Stimulated activated CD4-positive, alpha-beta T cell treated with anti-CD3 and anti-CD28 coated beads, Interleukin-1b, Interleukin-23, amount 100 ng/mL, for 4 hours (primary cell): Measurements from ENCODE around the gene MTFP1.
"Not testable (repeated sequence)": the region's sequence is repeated elsewhere in the genome, so short reads cannot be mapped to it uniquely, and the experiment has no call there.

Experiments used
- DNase-seq, 2 donors: peaks; one replicate each; pipeline ENCODE4 v3.0.0-alpha.2; 2020; ENCODE audit warnings: low read depth in 2 of 2

MTFP1 gene

DNA sequence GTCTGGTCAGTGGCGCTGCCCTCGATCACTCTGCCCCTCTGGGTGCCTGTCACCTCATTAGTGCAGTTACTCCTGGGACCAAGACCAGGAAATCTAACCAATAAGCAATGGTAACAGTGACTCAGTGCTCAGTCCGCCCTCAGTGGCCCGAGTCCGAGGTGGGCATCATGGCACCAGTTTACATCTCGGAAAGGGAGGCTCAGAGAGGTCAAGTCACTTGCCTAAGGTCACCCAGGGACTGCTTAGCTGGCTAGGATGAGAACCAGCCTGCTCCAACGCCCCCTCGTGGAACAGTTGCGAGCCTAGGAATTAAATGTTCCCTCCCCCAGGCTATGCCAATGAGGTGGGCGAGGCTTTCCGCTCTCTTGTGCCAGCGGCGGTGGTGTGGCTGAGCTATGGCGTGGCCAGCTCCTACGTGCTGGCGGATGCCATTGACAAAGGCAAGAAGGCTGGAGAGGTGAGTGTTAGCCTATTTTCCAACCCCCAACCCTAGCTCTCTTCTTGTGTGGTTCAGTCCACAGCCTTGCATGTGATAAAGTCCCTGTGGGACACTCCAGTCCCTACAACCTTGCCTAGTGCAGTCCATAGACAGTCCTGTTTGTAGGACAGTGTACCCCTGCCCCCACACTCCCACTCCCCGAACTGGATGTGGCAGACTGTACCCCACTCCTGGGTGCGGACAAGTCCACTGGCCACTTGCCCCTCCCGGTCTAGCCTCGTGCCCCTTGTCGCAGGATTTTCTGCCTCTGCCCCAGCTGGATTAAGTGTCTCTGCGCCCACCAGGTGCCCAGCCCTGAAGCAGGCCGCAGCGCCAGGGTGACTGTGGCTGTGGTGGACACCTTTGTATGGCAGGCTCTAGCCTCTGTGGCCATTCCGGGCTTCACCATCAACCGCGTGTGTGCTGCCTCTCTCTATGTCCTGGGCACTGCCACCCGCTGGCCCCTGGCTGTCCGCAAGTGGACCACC lies 1.1 kb downstream of the MTFP1 start:
- DNase-seq = peak; percentile 80 to 82

GRCh38 chr22:30427871-30428270 lies 2.3 kb downstream of the MTFP1 start:
- no peak for DNase-seq

- no peak for DNase-seq
Measured at GRCh38 chr22:30429887-30430286, 4.3 kb downstream of the MTFP1 start.

- DNase-seq = no peak
Measured at GRCh38 chr22:30430933-30431332, 5.4 kb downstream of the MTFP1 start.

- DNase-seq = no peak
Measured at GRCh38 chr22:30432096-30432495, 6.5 kb downstream of the MTFP1 start.

GRCh38 chr22:30432520-30432919 lies 7.0 kb downstream of the MTFP1 start:
- no peak for DNase-seq

- no peak for DNase-seq
Measured at GRCh38 chr22:30433227-30433626, 7.7 kb downstream of the MTFP1 start.

DNA sequence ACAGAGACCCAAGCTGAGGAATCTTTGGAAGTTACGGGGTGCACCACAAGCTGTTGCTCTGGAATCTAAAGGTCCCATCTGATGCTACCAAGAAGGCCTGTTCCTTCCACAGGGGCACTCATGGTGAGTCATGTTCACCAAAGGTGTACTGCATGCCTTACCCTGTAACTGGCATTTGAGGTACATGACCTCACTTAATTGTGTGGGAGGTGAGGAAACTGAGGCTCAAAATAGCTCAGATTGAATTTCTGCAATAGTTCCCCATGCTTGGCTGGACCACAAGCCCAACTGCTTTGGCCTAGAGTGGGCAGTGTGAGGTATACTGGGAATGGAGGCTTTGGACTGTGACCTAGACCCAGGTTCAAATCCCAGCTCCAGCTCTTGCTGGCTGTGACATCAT lies 8.2 kb downstream of the MTFP1 start:
- DNase-seq = no peak

DNA sequence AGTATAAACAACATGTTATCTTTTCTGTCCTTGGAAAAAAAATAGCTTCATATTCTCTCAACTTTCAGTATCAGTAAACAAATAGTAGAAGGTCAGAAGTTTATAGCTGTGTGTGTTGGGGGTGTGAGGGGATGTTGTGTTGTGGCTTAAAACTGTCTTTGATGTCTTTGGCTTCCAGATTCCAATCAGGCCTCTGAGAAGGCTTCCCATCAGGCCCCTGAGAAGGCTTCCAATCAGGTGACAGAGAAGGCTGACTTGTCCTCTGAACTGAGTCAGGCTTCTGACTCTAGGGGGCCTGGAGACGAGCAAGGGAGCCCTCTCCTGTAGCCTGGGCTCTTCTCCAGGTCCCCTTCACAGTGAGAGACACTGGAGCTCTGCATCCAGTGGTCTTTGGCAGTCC lies 9.3 kb downstream of the MTFP1 start:
- DNase-seq = no peak

GRCh38 chr22:30435674-30436126 lies 10.1 kb downstream of the MTFP1 start:
- DNase-seq = peak; percentile 50 to 53

DNA sequence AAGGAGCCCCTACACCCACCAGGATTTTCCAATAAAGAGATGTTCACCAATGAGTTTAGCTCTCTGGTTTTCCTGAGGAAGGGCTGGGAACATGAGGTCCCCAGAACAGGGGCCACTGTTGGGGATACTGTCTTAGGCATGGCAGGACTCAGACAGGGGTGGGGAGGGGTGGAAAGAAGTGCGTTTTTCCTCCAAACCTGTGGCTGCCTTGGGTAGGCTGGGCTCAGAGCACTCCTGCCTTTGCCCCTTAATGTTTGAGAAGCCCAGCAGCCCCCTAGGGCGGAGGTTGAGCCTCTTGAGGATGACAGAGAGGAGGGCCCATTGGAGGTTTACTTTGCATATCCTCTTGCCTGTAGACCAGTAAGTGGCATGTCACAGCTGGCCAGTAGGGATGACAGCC lies 10.6 kb downstream of the MTFP1 start:
- DNase-seq = no peak

DNA sequence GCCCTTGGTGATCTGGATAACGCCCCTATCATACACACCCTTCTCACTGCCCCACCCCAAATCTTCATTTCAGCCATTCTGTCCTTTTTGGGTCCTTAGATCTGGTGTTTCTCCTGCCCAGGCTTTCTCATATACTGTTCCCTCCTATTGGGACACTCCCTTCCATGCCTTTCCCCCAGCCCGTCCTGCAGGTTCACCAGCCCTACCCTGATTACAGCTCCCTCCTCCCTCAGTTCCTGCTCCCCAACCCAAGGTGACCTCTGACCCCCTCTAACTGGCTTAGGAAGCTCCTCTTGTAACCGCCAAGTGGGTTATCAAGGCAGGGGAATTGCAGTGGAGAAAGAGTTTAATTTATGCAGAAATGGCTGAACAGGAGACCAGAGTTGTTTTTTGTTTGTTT lies 13.0 kb downstream of the MTFP1 start:
- no peak for DNase-seq

DNA sequence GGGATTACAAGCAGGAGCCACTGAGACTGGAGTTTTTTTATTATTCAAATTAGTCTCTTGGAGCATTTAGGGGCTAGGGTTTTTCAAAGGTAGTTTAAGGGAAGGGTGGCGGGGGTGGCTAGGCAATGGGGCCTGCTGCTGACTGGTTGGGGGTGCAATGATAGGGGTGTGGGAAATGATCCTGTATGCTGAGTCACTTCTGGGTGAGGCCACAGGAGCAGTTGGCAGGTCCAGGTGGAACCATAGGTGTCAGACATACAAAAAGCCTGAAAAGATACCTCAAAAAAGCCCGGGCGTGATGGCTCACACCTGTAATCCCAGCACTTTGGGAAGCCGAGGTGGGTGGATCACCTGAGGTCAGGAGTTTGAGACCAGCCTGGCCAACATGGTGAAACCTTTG lies 13.7 kb downstream of the MTFP1 start:
- no peak for DNase-seq

- no peak for DNase-seq
Measured at GRCh38 chr22:30439836-30440235, 14.3 kb downstream of the MTFP1 start.

DNA sequence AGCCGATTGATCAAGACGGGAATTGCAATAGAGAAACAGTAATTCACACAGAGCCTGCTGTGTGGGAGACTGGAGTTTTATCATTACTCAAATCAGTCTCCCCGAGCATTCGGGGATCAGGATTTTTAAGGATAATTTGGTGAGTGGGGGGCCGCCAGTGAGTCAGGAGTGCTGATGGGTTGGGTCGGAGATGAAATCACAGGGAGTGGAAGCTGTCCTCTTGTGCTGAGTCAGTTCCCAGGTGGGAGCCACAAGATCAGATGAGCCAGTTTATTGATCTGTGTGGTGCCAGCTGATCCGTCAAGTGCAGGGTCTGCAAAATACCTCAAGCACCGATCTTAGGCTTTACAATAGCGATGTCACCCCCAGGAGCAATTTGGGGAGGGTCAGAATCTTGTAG lies 15.5 kb downstream of the MTFP1 start:
- no peak for DNase-seq

GRCh38 chr22:30444632-30445437 lies 19.3 kb downstream of the MTFP1 start:
- DNase-seq = peak in 1 of 2 donors; percentile 37

DNA sequence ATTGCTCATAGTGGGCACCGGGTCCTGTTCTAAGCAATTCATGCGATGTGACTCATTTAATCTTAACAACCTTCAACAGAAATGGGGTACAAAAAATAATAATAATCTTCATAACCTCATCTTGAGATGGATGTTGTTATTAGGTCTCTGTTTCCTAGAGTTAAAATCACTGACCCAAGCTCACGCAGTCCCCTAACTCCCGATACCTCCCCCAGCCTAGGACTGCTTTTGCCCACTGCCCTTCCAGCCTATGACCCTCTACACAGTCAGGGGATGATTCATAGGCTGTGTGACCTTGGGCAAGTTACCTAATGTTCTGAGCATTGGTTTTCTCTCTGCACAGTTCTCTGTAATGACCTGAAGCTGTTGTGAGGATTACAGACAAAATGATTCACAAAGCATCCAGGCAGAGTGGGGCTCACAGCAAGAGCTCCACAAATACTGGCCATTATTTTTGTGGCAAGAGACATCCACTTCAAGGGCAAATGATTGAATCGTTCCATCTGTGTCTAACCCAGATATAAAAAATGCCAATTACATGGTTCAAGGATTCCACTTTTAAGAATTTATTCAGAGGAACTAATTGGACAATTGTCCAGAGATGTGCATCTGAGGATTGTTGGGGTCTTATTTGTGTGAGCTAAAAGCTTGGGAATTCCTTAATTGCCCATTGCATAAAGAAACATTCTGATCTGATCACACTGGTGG lies 20.0 kb downstream of the MTFP1 start:
- no peak for DNase-seq

DNA sequence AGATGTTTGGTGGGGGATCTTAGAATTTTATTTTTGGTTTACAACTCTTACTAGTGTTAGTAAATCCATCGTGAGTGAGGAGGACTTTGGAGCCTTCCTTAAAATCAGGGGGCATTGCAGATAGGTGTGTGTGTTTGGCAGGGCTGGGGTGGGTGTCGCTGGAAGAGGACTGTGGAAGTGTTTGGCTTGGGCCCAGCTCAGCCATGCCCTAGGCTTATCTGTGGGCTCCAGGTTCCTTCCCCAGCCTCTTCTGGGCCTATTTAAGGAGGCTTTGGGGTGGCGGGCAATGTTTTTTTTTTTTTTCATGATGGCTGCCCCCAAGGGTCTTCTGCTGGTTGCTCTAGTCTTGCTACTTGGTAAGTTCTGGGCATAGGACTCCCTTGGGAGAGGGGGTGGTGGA lies 22.1 kb downstream of the MTFP1 start:
- DNase-seq = no peak

DNA sequence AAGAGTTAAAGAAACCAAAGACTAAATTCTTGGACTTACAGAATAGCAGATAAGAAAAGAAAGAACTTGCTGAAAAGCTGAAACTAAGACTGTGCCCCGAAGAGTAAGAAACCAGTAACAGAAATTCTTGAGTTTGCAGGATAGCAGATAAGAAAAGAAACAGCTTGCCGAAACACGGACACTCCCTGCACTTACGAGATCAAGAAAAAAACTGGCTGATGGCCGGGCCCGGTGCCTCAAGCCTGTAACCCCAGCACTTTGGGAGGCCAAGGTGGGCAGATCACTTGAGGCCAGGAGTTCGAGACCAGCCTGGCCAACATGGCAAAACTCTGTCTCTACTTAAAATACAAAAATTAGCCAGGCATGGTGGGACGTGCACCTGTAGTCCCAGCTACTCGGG lies 25.9 kb downstream of the MTFP1 start:
- DNase-seq = not testable (repeated sequence)

- no peak for DNase-seq
Measured at GRCh38 chr22:30452861-30453260, 27.3 kb downstream of the MTFP1 start.

DNA sequence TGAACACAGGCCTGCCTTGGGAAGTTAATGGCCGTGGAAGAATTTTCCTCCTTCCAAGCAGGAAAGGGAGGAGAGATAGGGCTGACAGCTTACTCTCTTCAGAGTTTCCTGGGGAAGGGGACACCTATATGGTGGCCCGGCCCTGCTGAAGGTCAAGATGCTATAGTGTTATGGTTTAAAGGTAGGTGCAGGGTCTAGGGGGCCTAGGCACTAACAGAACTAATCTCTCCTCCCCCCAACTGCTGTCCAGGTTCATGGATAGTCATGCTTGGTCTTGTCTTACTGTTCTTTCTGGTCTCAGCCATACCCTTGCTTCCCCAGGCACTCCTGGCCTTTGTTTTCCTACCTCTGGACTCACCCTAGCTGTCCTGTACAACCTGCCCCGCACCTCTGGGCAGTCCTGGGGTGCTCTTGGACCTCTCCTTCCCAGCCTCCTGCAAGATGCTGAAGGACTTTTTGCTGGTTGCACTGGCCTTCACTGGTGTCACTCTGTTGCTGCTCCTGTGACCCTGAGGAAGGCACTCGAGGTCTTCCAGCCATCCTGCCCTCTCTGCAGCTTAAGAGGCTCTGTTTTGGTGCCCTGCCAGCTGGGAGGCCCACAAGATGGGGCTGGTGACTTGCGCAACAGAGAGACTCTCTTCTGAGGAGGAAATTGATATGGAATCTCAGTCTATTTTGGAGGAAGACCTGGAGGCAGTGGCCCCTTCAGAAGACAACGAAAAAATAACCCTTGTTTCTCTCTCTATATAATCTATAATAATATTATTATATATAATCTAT lies 28.4 kb downstream of the MTFP1 start:
- no peak for DNase-seq
